ENCODE data around the gene ATG9A.

DNA sequence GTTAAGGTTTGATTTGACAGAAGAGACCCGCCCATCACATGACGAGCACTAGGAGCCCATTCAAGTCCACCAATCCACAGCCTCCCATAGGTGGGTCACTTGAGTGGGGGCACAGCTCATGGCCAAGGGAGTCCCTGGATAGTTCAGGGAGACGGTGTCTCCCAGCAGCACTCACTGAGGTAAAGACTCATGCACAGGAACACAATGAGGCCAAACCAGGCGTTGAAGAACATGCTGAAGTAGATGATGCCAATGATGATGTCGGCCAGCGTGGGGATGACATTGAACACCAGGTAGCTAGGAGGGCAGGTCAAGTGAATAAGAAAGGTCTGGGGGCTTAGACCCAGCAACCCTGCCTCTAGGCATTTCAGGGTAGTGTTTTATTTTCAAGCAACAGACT is 14.7 kb downstream of the ATG9A start:
- TF ChIP-seq, protein P1, sequence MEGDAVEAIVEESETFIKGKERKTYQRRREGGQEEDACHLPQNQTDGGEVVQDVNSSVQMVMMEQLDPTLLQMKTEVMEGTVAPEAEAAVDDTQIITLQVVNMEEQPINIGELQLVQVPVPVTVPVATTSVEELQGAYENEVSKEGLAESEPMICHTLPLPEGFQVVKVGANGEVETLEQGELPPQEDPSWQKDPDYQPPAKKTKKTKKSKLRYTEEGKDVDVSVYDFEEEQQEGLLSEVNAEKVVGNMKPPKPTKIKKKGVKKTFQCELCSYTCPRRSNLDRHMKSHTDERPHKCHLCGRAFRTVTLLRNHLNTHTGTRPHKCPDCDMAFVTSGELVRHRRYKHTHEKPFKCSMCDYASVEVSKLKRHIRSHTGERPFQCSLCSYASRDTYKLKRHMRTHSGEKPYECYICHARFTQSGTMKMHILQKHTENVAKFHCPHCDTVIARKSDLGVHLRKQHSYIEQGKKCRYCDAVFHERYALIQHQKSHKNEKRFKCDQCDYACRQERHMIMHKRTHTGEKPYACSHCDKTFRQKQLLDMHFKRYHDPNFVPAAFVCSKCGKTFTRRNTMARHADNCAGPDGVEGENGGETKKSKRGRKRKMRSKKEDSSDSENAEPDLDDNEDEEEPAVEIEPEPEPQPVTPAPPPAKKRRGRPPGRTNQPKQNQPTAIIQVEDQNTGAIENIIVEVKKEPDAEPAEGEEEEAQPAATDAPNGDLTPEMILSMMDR (IDR thresholded peaks at IDR 0.05) = no peak
- TF ChIP-seq EZH2 (IDR thresholded peaks at IDR 0.05; ENCODE audit: borderline replicate concordance, insufficient read depth, low read depth, low read length, poor library complexity, severe bottlenecking) = no peak
